ENCODE data around the gene CCSER2. TPM values are rescaled to one million over a fixed set of nuclear protein-coding genes. Genes with fewer than 3 reads are reported as not detected.

The CCSER2 gene
- total and polyA plus RNA-seq, 2 donors (not counting 1 experiment from before 2014, with no cell fraction given): 6.0 to 45.9 TPM

DNA sequence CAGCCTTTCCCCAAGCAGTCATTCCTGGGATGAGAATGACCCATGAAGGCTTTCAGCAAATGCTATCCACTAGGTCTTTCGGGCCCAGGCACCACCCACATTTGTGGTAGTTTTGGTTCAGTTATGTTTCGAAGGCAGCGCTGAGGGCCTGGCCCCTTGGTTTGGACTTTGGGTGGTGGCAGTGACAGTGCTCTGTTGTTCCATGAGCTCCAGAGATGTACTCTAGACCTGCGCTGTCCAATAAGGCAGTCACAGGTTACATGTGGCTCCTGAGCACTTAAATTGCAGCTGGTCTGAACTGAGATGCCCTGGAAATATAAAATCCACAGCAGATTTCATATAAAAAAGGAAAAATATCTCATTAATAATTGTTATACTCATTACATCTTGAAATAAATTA is 209.6 kb downstream of the CCSER2 start:
- POLR2A ChIA-PET: no interaction called here

DNA sequence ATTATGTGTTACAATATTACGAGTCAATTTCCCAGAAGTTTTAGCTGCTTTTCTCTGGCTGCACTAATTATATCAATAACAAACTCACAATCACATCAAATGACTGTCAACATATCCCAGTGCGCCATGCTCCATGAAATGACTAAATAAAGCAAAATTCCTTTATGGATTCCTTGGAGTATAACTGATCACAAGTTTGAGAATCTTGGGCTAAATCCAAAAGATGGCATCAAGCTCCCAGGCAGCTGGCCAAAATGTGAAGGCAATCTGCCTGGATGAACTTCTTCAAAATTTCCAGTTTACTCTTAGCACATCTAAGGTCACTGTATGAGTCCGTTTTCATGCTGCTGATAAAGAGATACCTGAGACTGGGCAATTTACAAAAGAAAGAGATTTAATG is 210.8 kb downstream of the CCSER2 start:
- no peaks in the 10 kb centered on the region for H3K79me2 ChIP-seq (ENCODE audit: control insufficient read depth, insufficient read depth, low read length)
- H3K9ac ChIP-seq (ENCODE audit: low read length): no peak overlapping the region
- no peak overlapping the region for H3K4me2 ChIP-seq (replicated peaks; ENCODE audit: low read depth, low read length, poor library complexity, severe bottlenecking)
- no peaks in the 10 kb centered on the region for H3K36me3 ChIP-seq (replicated peaks in 1 of 2; ENCODE audit: control extremely low read depth in 1 of 2, control insufficient read depth in 1 of 2, extremely low read depth in 1 of 2, insufficient read depth in 2 of 2, low read length in 1 of 2)
- CTCF ChIA-PET: interaction anchor here (0.5 to 10.2 kb wide), 9 partner anchors 15 to 1840 kb away, joined by 3 to 267 read pairs (median 3); no protein-coding TSS in a partner anchor
- intact Hi-C loops (cut with micrococcal nuclease): no loop called here
- H3K4me1 ChIP-seq (ENCODE audit: control insufficient read depth in 2 of 2, insufficient read depth in 2 of 2, low read length in 2 of 2): peaks cover 7 to 12% of the 10 kb centered on the region in 2 donors
- H3K4me1 Mint-ChIP-seq: peaks cover 9% of the 10 kb centered on the region
- no peak for DNase-seq
- POLR2A ChIA-PET: no interaction called here
- no peak overlapping the region for H2AFZ ChIP-seq (ENCODE audit: insufficient read depth, low read depth, low read length, poor library complexity, severe bottlenecking)
- H3K27ac Mint-ChIP-seq: no peak overlapping the region
- H3K9me3 ChIP-seq (ENCODE audit: control extremely low read depth in 1 of 3, control insufficient read depth in 2 of 3, insufficient read depth in 1 of 3, low read length in 2 of 3): no peaks in the 10 kb centered on the region
- no peak for TF ChIP-seq EZH2 (IDR thresholded peaks at IDR 0.05; ENCODE audit: borderline replicate concordance, insufficient read depth, low read depth, low read length, poor library complexity, severe bottlenecking)
- TF ChIP-seq, protein P1, sequence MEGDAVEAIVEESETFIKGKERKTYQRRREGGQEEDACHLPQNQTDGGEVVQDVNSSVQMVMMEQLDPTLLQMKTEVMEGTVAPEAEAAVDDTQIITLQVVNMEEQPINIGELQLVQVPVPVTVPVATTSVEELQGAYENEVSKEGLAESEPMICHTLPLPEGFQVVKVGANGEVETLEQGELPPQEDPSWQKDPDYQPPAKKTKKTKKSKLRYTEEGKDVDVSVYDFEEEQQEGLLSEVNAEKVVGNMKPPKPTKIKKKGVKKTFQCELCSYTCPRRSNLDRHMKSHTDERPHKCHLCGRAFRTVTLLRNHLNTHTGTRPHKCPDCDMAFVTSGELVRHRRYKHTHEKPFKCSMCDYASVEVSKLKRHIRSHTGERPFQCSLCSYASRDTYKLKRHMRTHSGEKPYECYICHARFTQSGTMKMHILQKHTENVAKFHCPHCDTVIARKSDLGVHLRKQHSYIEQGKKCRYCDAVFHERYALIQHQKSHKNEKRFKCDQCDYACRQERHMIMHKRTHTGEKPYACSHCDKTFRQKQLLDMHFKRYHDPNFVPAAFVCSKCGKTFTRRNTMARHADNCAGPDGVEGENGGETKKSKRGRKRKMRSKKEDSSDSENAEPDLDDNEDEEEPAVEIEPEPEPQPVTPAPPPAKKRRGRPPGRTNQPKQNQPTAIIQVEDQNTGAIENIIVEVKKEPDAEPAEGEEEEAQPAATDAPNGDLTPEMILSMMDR (IDR thresholded peaks at IDR 0.05): no peak
- H3K4me3 ChIP-seq (ENCODE audit: control extremely low read depth in 1 of 5, extremely low read depth in 1 of 5, insufficient read depth in 1 of 5, low read depth in 2 of 5, low read length in 4 of 5): no peak overlapping the region
- no peaks in the 10 kb centered on the region for H3K9me3 Mint-ChIP-seq (ENCODE audit: insufficient read depth)
- H3K27ac ChIP-seq (ENCODE audit: low read length in 2 of 2): no peak overlapping the region
- 80% methylated on average over 2 of the region's 3 CpGs for WGBS (ENCODE audit: insufficient coverage)
- no peaks in the 10 kb centered on the region for H4K20me1 ChIP-seq (ENCODE audit: control insufficient read depth, insufficient read depth, low read length, poor library complexity, severe bottlenecking)
- H3K4me3 Mint-ChIP-seq: no peak overlapping the region
- H3K27me3 ChIP-seq (replicated peaks in 1 of 4; ENCODE audit: control extremely low read depth in 1 of 4, control insufficient read depth in 3 of 4, insufficient read depth in 4 of 4, low read length in 3 of 4): peaks cover 0 to 25% (median 5%) of the 10 kb centered on the region in 4 experiments
- peaks cover 38% of the 10 kb centered on the region for H3K27me3 Mint-ChIP-seq
- ATAC-seq (ENCODE audit: low read depth): no peak

More for the DNA sequence above, 209.6 kb downstream of the CCSER2 start:
- H3K4me1 ChIP-seq (ENCODE audit: control insufficient read depth in 2 of 2, insufficient read depth in 2 of 2, low read length in 2 of 2): peaks cover 7 to 12% of the 10 kb centered on the region in 2 donors
- H3K36me3 ChIP-seq (replicated peaks in 1 of 2; ENCODE audit: control extremely low read depth in 1 of 2, control insufficient read depth in 1 of 2, extremely low read depth in 1 of 2, insufficient read depth in 2 of 2, low read length in 1 of 2): no peaks in the 10 kb centered on the region
- no peak overlapping the region for H3K9ac ChIP-seq (ENCODE audit: low read length)
- H3K79me2 ChIP-seq (ENCODE audit: control insufficient read depth, insufficient read depth, low read length): no peaks in the 10 kb centered on the region
- H3K4me3 Mint-ChIP-seq: no peak overlapping the region
- H3K9me3 ChIP-seq (ENCODE audit: control extremely low read depth in 1 of 3, control insufficient read depth in 2 of 3, insufficient read depth in 1 of 3, low read length in 2 of 3): no peaks in the 10 kb centered on the region
- H3K4me2 ChIP-seq (replicated peaks; ENCODE audit: low read depth, low read length, poor library complexity, severe bottlenecking): no peak overlapping the region
- H3K9me3 Mint-ChIP-seq (ENCODE audit: insufficient read depth): no peaks in the 10 kb centered on the region
- no peak overlapping the region for H3K27ac Mint-ChIP-seq
- peaks cover 0 to 22% (median 5%) of the 10 kb centered on the region in 4 experiments for H3K27me3 ChIP-seq (replicated peaks in 1 of 4; ENCODE audit: control extremely low read depth in 1 of 4, control insufficient read depth in 3 of 4, insufficient read depth in 4 of 4, low read length in 3 of 4)
- WGBS (ENCODE audit: insufficient coverage): 98% methylated on average over 4 of the region's 4 CpGs
- TF ChIP-seq EZH2 (IDR thresholded peaks at IDR 0.05; ENCODE audit: borderline replicate concordance, insufficient read depth, low read depth, low read length, poor library complexity, severe bottlenecking): no peak
- TF ChIP-seq, protein P1 (IDR thresholded peaks at IDR 0.05): no peak
- CTCF ChIA-PET: interaction anchor here (1.0 to 10.2 kb wide), 14 partner anchors 12 to 1841 kb away, joined by 3 to 267 read pairs (median 6); no protein-coding TSS in a partner anchor
- DNase-seq (no peak), ATAC-seq (ENCODE audit: low read depth) (no peak)
- no peaks in the 10 kb centered on the region for H4K20me1 ChIP-seq (ENCODE audit: control insufficient read depth, insufficient read depth, low read length, poor library complexity, severe bottlenecking)
- H3K27ac ChIP-seq (ENCODE audit: low read length in 2 of 2): no peak overlapping the region
- intact Hi-C loops (cut with micrococcal nuclease): no loop called here
- H3K4me3 ChIP-seq (ENCODE audit: control extremely low read depth in 1 of 5, extremely low read depth in 1 of 5, insufficient read depth in 1 of 5, low read depth in 2 of 5, low read length in 4 of 5): no peak overlapping the region
- H3K27me3 Mint-ChIP-seq: peaks cover 37% of the 10 kb centered on the region
- no peak overlapping the region for H2AFZ ChIP-seq (ENCODE audit: insufficient read depth, low read depth, low read length, poor library complexity, severe bottlenecking)
- peaks cover 9% of the 10 kb centered on the region for H3K4me1 Mint-ChIP-seq
